ENCODE data around the gene CLSTN2. TPM values are rescaled to one million over a fixed set of nuclear protein-coding genes. Genes with fewer than 3 reads are reported as not detected.

Gene CLSTN2
- total and polyA plus RNA-seq, 10 donors = 0.02 to 0.22 (median 0.13) TPM; not detected in 1

GRCh38 chr3:140395134-140396075 is 460.4 kb downstream of the CLSTN2 start:
- no peak overlapping the region for H3K4me3 ChIP-seq
- WGBS, 5 donors = 76 to 91% (median 84%) methylated on average over 5 of the region's 5 CpGs
- H3K9me3 ChIP-seq = no peaks in the 10 kb centered on the region
- TF ChIP-seq CTCF (IDR thresholded peaks at IDR 0.05 in 8 of 11, conservative IDR thresholded peaks at IDR 0.05 in 3 of 11) (no peak), POLR2A (IDR thresholded peaks at IDR 0.05) (no peak), POLR2AphosphoS5 (IDR thresholded peaks at IDR 0.05) (no peak)
- H3K27ac ChIP-seq = no peak overlapping the region
- peaks cover 0 to 11% (median 0%) of the 10 kb centered on the region in 7 donors for H3K27me3 ChIP-seq (replicated peaks in 1 of 7)
- H3K36me3 ChIP-seq = no peaks in the 10 kb centered on the region
- intact Hi-C loops (cut with DNase I; ENCODE audit: low total_unique reads) = no loop called here
- no peaks in the 10 kb centered on the region for H3K4me1 ChIP-seq
- DNase-seq = no peak

GRCh38 chr3:140396110-140396509 is 461.1 kb downstream of the CLSTN2 start:
- H3K9me3 ChIP-seq = no peaks in the 10 kb centered on the region
- 66 to 78% (median 66%) methylated on average over 3 of the region's 3 CpGs for WGBS, 5 donors
- intact Hi-C loops (cut with DNase I; ENCODE audit: low total_unique reads) = no loop called here
- H3K4me1 ChIP-seq = no peaks in the 10 kb centered on the region
- H3K4me3 ChIP-seq = no peak overlapping the region
- no peak for DNase-seq
- TF ChIP-seq POLR2AphosphoS5 (IDR thresholded peaks at IDR 0.05) (no peak), CTCF (IDR thresholded peaks at IDR 0.05 in 8 of 11, conservative IDR thresholded peaks at IDR 0.05 in 3 of 11) (no peak), POLR2A (IDR thresholded peaks at IDR 0.05) (no peak)
- H3K36me3 ChIP-seq = no peaks in the 10 kb centered on the region
- no peak overlapping the region for H3K27ac ChIP-seq
- H3K27me3 ChIP-seq (replicated peaks in 1 of 7) = peaks cover 0 to 7% (median 0%) of the 10 kb centered on the region in 7 donors

GRCh38 chr3:140397847-140398246 is 462.9 kb downstream of the CLSTN2 start:
- H3K9me3 ChIP-seq = no peaks in the 10 kb centered on the region
- no peak for TF ChIP-seq POLR2AphosphoS5 (IDR thresholded peaks at IDR 0.05)
- no peak for TF ChIP-seq CTCF (IDR thresholded peaks at IDR 0.05 in 8 of 11, conservative IDR thresholded peaks at IDR 0.05 in 3 of 11)
- no peak for TF ChIP-seq POLR2A (IDR thresholded peaks at IDR 0.05)
- no peak overlapping the region for H3K27ac ChIP-seq
- no peaks in the 10 kb centered on the region for H3K4me1 ChIP-seq
- H3K4me3 ChIP-seq = no peak overlapping the region
- H3K36me3 ChIP-seq = no peaks in the 10 kb centered on the region
- peaks cover 0 to 2% (median 0%) of the 10 kb centered on the region in 7 donors for H3K27me3 ChIP-seq (replicated peaks in 1 of 7)
- no peak for DNase-seq
- intact Hi-C loops (cut with DNase I; ENCODE audit: low total_unique reads) = no loop called here

GRCh38 chr3:140398387-140398786 is 463.4 kb downstream of the CLSTN2 start:
- no peaks in the 10 kb centered on the region for H3K9me3 ChIP-seq
- H3K4me1 ChIP-seq = no peaks in the 10 kb centered on the region
- H3K4me3 ChIP-seq = no peak overlapping the region
- intact Hi-C loops (cut with DNase I; ENCODE audit: low total_unique reads) = no loop called here
- 73 to 93% (median 82%) methylated on average over 2 of the region's 2 CpGs for WGBS, 5 donors
- H3K27ac ChIP-seq = no peak overlapping the region
- H3K27me3 ChIP-seq (replicated peaks in 1 of 7) = peaks cover 0 to 2% (median 0%) of the 10 kb centered on the region in 7 donors
- DNase-seq = no peak
- H3K36me3 ChIP-seq = no peaks in the 10 kb centered on the region
- no peak for TF ChIP-seq POLR2A (IDR thresholded peaks at IDR 0.05)
- no peak for TF ChIP-seq POLR2AphosphoS5 (IDR thresholded peaks at IDR 0.05)
- no peak for TF ChIP-seq CTCF (IDR thresholded peaks at IDR 0.05 in 8 of 11, conservative IDR thresholded peaks at IDR 0.05 in 3 of 11)
